ENCODE data around the gene MSRB3. TPM values are rescaled to one million over a fixed set of nuclear protein-coding genes. Genes with fewer than 3 reads are reported as not detected.
"Not testable (repeated sequence)": the region's sequence is repeated elsewhere in the genome, so short reads cannot be mapped to it uniquely, and the experiment has no call there.

MSRB3 gene
- total and polyA plus RNA-seq, 2 experiments from 2014 or later, result 0.95 to 1.7 TPM

DNA sequence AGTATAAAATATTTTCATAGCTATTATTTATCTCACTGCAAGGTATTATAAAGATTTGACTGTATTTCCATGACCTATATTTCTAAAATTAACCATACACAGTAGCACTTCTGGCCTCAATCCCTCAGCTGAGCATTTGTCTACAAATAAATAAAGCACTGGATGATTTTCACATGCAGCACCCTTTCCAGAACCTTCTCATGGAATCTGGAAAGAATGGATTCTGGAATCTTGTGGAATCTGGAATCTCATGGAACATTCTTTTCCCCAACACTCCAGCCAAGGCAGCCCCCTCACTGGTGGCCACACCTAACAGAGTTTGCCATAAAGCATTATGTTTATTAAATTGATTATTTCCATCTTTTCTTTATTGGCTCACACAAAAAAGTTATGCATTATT, 199.2 kb downstream of the MSRB3 start (continued):
- TF ChIP-seq, protein P1, sequence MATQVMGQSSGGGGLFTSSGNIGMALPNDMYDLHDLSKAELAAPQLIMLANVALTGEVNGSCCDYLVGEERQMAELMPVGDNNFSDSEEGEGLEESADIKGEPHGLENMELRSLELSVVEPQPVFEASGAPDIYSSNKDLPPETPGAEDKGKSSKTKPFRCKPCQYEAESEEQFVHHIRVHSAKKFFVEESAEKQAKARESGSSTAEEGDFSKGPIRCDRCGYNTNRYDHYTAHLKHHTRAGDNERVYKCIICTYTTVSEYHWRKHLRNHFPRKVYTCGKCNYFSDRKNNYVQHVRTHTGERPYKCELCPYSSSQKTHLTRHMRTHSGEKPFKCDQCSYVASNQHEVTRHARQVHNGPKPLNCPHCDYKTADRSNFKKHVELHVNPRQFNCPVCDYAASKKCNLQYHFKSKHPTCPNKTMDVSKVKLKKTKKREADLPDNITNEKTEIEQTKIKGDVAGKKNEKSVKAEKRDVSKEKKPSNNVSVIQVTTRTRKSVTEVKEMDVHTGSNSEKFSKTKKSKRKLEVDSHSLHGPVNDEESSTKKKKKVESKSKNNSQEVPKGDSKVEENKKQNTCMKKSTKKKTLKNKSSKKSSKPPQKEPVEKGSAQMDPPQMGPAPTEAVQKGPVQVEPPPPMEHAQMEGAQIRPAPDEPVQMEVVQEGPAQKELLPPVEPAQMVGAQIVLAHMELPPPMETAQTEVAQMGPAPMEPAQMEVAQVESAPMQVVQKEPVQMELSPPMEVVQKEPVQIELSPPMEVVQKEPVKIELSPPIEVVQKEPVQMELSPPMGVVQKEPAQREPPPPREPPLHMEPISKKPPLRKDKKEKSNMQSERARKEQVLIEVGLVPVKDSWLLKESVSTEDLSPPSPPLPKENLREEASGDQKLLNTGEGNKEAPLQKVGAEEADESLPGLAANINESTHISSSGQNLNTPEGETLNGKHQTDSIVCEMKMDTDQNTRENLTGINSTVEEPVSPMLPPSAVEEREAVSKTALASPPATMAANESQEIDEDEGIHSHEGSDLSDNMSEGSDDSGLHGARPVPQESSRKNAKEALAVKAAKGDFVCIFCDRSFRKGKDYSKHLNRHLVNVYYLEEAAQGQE (IDR thresholded peaks at IDR 0.05; ENCODE audit: unreplicated experiment), result no peak

DNA sequence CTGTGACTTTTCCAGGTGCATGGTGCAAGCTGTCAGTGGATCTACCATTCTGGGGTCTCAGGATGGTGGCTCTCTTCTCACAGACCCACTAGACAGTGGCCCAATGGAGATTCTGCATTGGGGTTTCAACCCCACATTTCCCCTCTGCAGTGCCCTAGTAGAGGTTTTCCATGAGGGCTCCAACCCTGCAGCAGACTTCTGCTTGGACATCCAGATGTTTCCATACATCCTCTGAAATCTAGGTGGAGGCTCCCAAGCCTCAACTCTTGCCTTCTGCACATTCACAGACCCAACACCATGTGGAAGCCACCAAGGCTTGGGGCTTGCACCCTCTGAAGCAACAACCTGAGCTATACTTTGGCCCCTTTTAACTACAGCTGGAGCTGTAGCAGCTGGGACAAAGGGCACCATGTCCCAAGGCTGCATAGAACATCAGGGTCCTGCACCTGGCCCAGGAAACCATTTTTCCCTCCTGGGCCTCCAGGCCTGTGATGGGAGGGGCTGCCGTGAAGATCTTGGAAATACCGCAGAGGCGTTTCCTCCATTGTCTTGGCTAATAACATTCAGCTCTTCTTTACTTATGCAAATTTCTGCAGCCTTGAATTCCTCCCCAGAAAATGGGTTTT, 205.5 kb downstream of the MSRB3 start:
- not testable (repeated sequence) for H3K9me2 ChIP-seq (ENCODE audit: insufficient read depth); H3K27ac Mint-ChIP-seq; H3F3A ChIP-seq (replicated peaks; ENCODE audit: low read depth); H3K4me3 Mint-ChIP-seq; H3K36me3 ChIP-seq (ENCODE audit: insufficient read depth); H3K4me1 Mint-ChIP-seq; H3K4me2 ChIP-seq; H3K4me1 ChIP-seq (ENCODE audit: insufficient read depth); H2AFZ ChIP-seq; H3K27me3 ChIP-seq (ENCODE audit: insufficient read depth); H3K27me3 Mint-ChIP-seq (ENCODE audit: insufficient read depth, low read depth, poor library complexity); H3K27ac ChIP-seq (ENCODE audit: low read depth); H4K20me1 ChIP-seq (replicated peaks; ENCODE audit: insufficient read depth); ATAC-seq; H3K4me3 ChIP-seq; DNase-seq (ENCODE audit: low spot score); H3K79me2 ChIP-seq (replicated peaks; ENCODE audit: insufficient read depth)
- H3K9me3 Mint-ChIP-seq, result peaks cover 40% of the 10 kb centered on the region
- H3K36me3 Mint-ChIP-seq (ENCODE audit: low read depth), result peaks cover 33% of the 10 kb centered on the region

DNA sequence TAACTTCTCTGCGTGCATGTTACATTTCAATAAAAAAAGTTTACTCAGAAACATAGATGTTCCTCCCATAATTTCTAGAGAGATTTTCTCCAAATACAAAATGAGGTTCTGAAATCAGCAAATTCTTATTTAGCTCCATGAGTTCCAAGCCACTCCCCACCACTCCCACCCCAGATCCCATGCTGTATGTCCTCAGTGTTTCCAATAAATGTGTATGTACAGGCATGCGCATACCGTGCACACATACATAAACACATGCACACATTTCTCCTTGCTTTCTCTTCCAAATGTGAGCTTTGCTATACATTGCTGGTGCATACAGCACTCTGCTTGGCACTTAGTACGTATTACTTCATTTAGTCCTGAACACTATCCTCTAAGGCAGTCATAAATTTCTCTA, 209.7 kb downstream of the MSRB3 start:
- Mint-ChIP-seq H3K9me3 (peaks cover 28% of the 10 kb centered on the region), H3K27me3 (ENCODE audit: insufficient read depth, low read depth, poor library complexity) (peaks cover 4% of the 10 kb centered on the region), H3K4me1 (no peaks in the 10 kb centered on the region), H3K4me3 (no peak overlapping the region), H3K27ac (no peak overlapping the region), H3K36me3 (ENCODE audit: low read depth) (peaks cover 21% of the 10 kb centered on the region)
- Histone ChIP-seq H3K4me3 (no peak overlapping the region), H3K27ac (ENCODE audit: low read depth) (no peak overlapping the region), H3F3A (replicated peaks; ENCODE audit: low read depth) (no peaks in the 10 kb centered on the region), H3K9me2 (ENCODE audit: insufficient read depth) (peaks cover 5% of the 10 kb centered on the region; the same call in 1 of the 2 replicates), H3K36me3 (ENCODE audit: insufficient read depth) (peaks cover 3% of the 10 kb centered on the region; the same call in 1 of the 2 replicates), H3K4me1 (ENCODE audit: insufficient read depth) (no peaks in the 10 kb centered on the region), H3K79me2 (replicated peaks; ENCODE audit: insufficient read depth) (no peaks in the 10 kb centered on the region), H3K4me2 (no peak overlapping the region), H4K20me1 (replicated peaks; ENCODE audit: insufficient read depth) (no peaks in the 10 kb centered on the region), H2AFZ (no peak overlapping the region), H3K27me3 (ENCODE audit: insufficient read depth) (no peaks in the 10 kb centered on the region)
- no peak for ATAC-seq
- DNase-seq (ENCODE audit: low spot score), result no peak
- no peak for TF ChIP-seq STAT1 (IDR thresholded peaks at IDR 0.05; ENCODE audit: unreplicated experiment)
- TF ChIP-seq, protein P2, sequence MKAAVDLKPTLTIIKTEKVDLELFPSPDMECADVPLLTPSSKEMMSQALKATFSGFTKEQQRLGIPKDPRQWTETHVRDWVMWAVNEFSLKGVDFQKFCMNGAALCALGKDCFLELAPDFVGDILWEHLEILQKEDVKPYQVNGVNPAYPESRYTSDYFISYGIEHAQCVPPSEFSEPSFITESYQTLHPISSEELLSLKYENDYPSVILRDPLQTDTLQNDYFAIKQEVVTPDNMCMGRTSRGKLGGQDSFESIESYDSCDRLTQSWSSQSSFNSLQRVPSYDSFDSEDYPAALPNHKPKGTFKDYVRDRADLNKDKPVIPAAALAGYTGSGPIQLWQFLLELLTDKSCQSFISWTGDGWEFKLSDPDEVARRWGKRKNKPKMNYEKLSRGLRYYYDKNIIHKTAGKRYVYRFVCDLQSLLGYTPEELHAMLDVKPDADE (IDR thresholded peaks at IDR 0.05), result no peak
- no peak for TF ChIP-seq POLR2AphosphoS5 (IDR thresholded peaks at IDR 0.05; ENCODE audit: low read depth)
- TF ChIP-seq ZNF331 (CRISPR knock-in tag; IDR thresholded peaks at IDR 0.05; ENCODE audit: low read depth), result no peak
- TF ChIP-seq, protein P1 (IDR thresholded peaks at IDR 0.05; ENCODE audit: unreplicated experiment), result no peak
- TF ChIP-seq JUNB (IDR thresholded peaks at IDR 0.05; ENCODE audit: unreplicated experiment), result no peak
- no peak for TF ChIP-seq CREB1 (CRISPR knock-in tag; IDR thresholded peaks at IDR 0.05; ENCODE audit: low read depth)
- TF ChIP-seq NANOG (IDR thresholded peaks at IDR 0.05; ENCODE audit: borderline replicate concordance), result no peak
- TF ChIP-seq ZNF114 (CRISPR knock-in tag; IDR thresholded peaks at IDR 0.05), result no peak
- TF ChIP-seq, protein P3, sequence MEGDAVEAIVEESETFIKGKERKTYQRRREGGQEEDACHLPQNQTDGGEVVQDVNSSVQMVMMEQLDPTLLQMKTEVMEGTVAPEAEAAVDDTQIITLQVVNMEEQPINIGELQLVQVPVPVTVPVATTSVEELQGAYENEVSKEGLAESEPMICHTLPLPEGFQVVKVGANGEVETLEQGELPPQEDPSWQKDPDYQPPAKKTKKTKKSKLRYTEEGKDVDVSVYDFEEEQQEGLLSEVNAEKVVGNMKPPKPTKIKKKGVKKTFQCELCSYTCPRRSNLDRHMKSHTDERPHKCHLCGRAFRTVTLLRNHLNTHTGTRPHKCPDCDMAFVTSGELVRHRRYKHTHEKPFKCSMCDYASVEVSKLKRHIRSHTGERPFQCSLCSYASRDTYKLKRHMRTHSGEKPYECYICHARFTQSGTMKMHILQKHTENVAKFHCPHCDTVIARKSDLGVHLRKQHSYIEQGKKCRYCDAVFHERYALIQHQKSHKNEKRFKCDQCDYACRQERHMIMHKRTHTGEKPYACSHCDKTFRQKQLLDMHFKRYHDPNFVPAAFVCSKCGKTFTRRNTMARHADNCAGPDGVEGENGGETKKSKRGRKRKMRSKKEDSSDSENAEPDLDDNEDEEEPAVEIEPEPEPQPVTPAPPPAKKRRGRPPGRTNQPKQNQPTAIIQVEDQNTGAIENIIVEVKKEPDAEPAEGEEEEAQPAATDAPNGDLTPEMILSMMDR (conservative IDR thresholded peaks at IDR 0.05; ENCODE audit: low read depth in 2 of 2), result no peak
- TF ChIP-seq EZH2phosphoT487 (IDR thresholded peaks at IDR 0.05; ENCODE audit: unreplicated experiment), result no peak
